B cell (primary cell): Measurements from ENCODE around the gene CAND2.

Experiments
- CTCF ChIP-seq: fragments of 200-600 bp; IDR thresholded peaks from one replicate; pipeline ENCODE4 v1.8.0; 2022; ENCODE audit warnings: antibody characterized with exemption, mild to moderate bottlenecking
- EZH2 ChIP-seq: IDR thresholded peaks from 2 replicates; pipeline ENCODE4 v1.6.1; 2012; ENCODE audit warnings: borderline replicate concordance, low read depth, mild to moderate bottlenecking, moderate library complexity, low read length; ENCODE audit not compliant: insufficient read depth, poor library complexity, severe bottlenecking

- no peak for TF ChIP-seq CTCF
- no peak for TF ChIP-seq EZH2
Observed at GRCh38 chr3:12755754-12756153, 40.7 kb upstream of the CAND2 start.
